PC-9 (cell line): Measurements from ENCODE around the gene CD93.

Experiments
- EZH2 ChIP-seq: fragments of 200-600 bp; sonication (generic); IDR thresholded peaks from 2 replicates; pipeline ENCODE4 v1.8.0; 2017; ENCODE audit warnings: antibody characterized with exemption, low read depth
- TF ChIP-seq, protein P1 (sequence below): fragments of 200-600 bp; sonication (generic); conservative IDR thresholded peaks from 2 replicates; pipeline ENCODE4 v1.6.1; 2017; ENCODE audit warnings: mixed run types, antibody characterized with exemption, mild to moderate bottlenecking, moderate library complexity

DNA sequence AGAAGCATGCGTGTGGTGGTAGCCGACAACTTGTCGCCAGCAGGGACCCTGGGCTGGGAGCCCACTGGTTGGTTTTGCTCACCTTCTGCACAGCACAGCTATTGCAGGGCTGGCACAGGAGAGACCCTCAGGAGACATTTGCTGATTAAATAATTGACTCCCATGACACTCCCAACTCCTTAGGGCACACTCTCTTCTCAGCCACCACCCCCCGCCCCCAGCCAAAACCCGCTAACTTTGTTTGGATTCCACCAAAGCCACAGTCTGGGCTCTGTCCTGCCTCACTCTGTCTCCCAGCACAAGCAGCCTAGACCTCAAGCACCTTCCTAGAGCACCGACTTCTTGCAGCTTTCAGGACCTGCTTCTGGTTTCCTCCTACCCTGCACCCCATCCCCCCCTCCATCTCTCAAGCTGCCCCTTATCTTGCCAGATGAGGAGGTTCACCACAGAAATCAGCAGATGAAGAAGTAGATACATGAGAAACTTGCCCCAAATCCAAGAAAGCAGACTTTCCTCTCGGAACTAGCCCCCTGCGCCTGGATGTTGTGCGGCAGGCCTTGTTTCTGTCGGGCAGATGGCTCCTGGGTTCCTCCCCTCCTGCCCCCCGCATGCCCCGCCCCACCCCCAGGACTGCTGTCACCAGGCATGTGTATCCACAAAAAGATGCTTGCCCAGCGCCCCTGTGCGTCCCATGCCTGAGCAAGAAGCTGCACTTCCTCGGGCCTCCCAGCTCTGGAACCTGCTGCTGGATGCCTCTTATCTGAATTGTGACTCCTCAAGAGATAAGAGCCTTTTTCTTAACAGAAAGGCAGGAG, 35.0 kb upstream of the CD93 start:
- TF ChIP-seq, protein P1, sequence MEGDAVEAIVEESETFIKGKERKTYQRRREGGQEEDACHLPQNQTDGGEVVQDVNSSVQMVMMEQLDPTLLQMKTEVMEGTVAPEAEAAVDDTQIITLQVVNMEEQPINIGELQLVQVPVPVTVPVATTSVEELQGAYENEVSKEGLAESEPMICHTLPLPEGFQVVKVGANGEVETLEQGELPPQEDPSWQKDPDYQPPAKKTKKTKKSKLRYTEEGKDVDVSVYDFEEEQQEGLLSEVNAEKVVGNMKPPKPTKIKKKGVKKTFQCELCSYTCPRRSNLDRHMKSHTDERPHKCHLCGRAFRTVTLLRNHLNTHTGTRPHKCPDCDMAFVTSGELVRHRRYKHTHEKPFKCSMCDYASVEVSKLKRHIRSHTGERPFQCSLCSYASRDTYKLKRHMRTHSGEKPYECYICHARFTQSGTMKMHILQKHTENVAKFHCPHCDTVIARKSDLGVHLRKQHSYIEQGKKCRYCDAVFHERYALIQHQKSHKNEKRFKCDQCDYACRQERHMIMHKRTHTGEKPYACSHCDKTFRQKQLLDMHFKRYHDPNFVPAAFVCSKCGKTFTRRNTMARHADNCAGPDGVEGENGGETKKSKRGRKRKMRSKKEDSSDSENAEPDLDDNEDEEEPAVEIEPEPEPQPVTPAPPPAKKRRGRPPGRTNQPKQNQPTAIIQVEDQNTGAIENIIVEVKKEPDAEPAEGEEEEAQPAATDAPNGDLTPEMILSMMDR = no peak
- TF ChIP-seq EZH2 = no peak
